Fibroblast of lung (primary cell): ENCODE data around the gene ELMO1.

Experiments
- EZH2 ChIP-seq: IDR thresholded peaks from 2 replicates; pipeline ENCODE4 v1.5.1; 2012; ENCODE audit warnings: low read length, control low read depth, mild to moderate bottlenecking; ENCODE audit errors: missing control alignments
- TF ChIP-seq, protein P1 (sequence below), 2 donors: IDR thresholded peaks in 1 of 2; conservative IDR thresholded peaks in 1 of 2; 1 replicate in 1 of 2; 2 replicates in 1 of 2; pipeline ENCODE4 v1.5.1; 2011 to 2012; ENCODE audit warnings: low read length in 2 of 2, control low read depth in 1 of 2, inconsistent platforms in 1 of 2, low read depth in 1 of 2, mild to moderate bottlenecking in 1 of 2

DNA sequence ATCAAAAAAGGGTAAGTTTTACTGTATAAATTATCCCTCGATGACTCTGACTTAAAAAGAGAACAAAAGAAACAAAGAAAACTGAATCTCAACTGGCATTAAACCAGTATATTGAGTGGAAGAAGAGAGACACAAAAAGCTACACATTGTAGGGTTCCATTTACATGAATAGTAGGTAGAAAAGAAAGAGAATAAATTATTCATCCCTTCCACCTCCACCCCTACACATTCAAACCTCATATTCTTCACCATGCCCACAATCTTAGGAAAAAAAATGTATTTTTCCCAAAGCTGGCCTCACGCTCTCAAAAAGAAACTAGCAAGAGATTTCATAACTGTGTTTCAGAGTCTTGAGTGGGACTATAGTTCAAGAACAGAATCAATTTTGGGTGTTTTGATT is 377.5 kb downstream of the ELMO1 start:
- TF ChIP-seq, protein P1, sequence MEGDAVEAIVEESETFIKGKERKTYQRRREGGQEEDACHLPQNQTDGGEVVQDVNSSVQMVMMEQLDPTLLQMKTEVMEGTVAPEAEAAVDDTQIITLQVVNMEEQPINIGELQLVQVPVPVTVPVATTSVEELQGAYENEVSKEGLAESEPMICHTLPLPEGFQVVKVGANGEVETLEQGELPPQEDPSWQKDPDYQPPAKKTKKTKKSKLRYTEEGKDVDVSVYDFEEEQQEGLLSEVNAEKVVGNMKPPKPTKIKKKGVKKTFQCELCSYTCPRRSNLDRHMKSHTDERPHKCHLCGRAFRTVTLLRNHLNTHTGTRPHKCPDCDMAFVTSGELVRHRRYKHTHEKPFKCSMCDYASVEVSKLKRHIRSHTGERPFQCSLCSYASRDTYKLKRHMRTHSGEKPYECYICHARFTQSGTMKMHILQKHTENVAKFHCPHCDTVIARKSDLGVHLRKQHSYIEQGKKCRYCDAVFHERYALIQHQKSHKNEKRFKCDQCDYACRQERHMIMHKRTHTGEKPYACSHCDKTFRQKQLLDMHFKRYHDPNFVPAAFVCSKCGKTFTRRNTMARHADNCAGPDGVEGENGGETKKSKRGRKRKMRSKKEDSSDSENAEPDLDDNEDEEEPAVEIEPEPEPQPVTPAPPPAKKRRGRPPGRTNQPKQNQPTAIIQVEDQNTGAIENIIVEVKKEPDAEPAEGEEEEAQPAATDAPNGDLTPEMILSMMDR (conservative IDR thresholded peaks at IDR 0.05 in 1 of 2, IDR thresholded peaks at IDR 0.05 in 1 of 2; ENCODE audit: low read depth in 1 of 2, low read length in 2 of 2): no peak
- no peak for TF ChIP-seq EZH2
